C4-2B (cell line): Measurements from ENCODE around the gene CDK5.

Experiments used
- CTCF ChIP-seq: fragments of 450-650 bp; conservative IDR thresholded peaks from 2 replicates; pipeline ENCODE4 v1.5.1; 2017; ENCODE audit warnings: mild to moderate bottlenecking
- ZFX ChIP-seq: fragments of 450-650 bp; IDR thresholded peaks from 2 replicates; pipeline ENCODE4 v1.6.1; 2017

DNA sequence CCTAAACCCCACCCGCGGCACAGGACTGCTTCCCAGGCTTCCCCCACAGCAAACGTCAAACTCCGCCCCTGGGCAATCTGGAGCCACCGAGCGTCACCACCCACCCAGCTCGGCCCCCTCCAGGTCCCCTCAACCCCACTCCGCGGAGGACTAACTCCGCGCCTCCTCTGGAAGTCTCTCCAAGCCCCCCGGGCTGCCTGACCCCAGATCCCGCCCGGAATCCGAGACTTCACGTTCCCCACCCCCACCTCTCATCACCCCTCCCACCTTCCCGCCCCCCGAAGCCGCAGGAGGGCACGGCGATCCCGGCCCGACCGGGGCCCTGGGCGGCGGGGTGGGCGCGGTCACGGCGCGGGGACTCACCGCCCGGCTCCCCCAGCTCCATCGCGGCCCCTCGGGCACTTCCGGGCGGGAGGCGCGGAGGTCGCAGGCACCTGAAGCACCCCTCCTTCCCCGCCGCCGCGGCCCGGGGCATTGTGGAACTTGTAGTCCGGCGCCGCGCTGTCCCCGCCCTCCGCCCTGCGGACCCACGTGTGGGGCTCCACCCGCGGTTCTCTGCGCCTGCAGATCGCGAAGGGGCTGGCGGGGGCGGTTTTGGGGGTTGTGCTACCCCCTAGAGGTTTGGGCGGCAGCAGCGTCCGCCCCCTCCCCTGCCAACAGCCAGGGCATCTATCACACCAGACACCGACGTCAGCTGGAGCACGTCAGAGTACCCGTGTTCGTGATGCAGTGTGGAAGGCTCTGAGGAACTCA lies 25.6 kb upstream of the CDK5 start, which contains the start of gene TMUB1:
- TF ChIP-seq CTCF (no peak), ZFX (no peak)
